WTC11 (cell line): ENCODE measurements around the gene PRKACB. TPM values are rescaled to one million over a fixed set of nuclear protein-coding genes. Genes with fewer than 3 reads are reported as not detected.

Experiments
- ATAC-seq: fragments of 200-7000 bp; cut with Tn5 transposase; 2 replicates; pipeline ENCODE4 v1.10.0; 2021; ENCODE audit warnings: mild to moderate bottlenecking, moderate library complexity
- CTCF ChIA-PET: fragments of 300-600 bp; sonication (Branson Sonifier 250); formaldehyde crosslinking; loops from one replicate; lab custom pipeline; 2021; ENCODE audit warnings: antibody characterized with exemption; lab: Charles Lee
- POLR2A ChIA-PET: fragments of 350-600 bp; sonication (Branson Sonifier 250); formaldehyde crosslinking; loops from one replicate; lab custom pipeline; 2021; ENCODE audit warnings: antibody characterized with exemption; lab: Charles Lee
- DNase-seq: peaks from one replicate; pipeline ENCODE4 v3.0.0; 2021; ENCODE audit warnings: low spot score
- H3K27ac Mint-ChIP-seq: 2 replicates; pipeline ENCODE4 v1.8.0; 2021; ENCODE audit warnings: mixed read lengths
- H3K27me3 Mint-ChIP-seq: 2 replicates; pipeline ENCODE4 v1.8.0; 2021; ENCODE audit warnings: low read depth, mild to moderate bottlenecking, moderate library complexity, mixed read lengths
- H3K36me3 Mint-ChIP-seq: 2 replicates; pipeline ENCODE4 v1.8.0; 2021; ENCODE audit warnings: mixed read lengths
- H3K4me1 Mint-ChIP-seq: 2 replicates; pipeline ENCODE4 v1.8.0; 2022; ENCODE audit warnings: mixed read lengths
- H3K4me3 Mint-ChIP-seq: 2 replicates; pipeline ENCODE4 v1.8.0; 2021; ENCODE audit warnings: mild to moderate bottlenecking, moderate library complexity, mixed read lengths
- H3K9me3 Mint-ChIP-seq: 2 replicates; pipeline ENCODE4 v1.8.0; 2021; ENCODE audit warnings: mixed read lengths
- ATF2 ChIP-seq: sonication (generic); formaldehyde crosslinking; IDR thresholded peaks from 2 replicates; pipeline ENCODE4 v1.8.1; 2022; ENCODE audit warnings: low read depth, missing genetic modification reagents, borderline replicate concordance
- CBFB ChIP-seq: sonication (generic); formaldehyde crosslinking; IDR thresholded peaks from 2 replicates; pipeline ENCODE4 v1.8.1; 2022; ENCODE audit warnings: mild to moderate bottlenecking, low read depth, missing genetic modification reagents
- ESRRA ChIP-seq: sonication (generic); formaldehyde crosslinking; IDR thresholded peaks from 2 replicates; pipeline ENCODE4 v1.8.1; 2022; ENCODE audit warnings: mild to moderate bottlenecking, missing genetic modification reagents, borderline replicate concordance
- FOXK1 ChIP-seq: sonication (generic); formaldehyde crosslinking; IDR thresholded peaks from 2 replicates; pipeline ENCODE4 v1.8.0; 2022; ENCODE audit warnings: mild to moderate bottlenecking, moderate library complexity, missing genetic modification reagents
- FOXP1 ChIP-seq: sonication (generic); formaldehyde crosslinking; IDR thresholded peaks from 2 replicates; pipeline ENCODE4 v1.8.0; 2022; ENCODE audit warnings: missing genetic modification reagents, mild to moderate bottlenecking, moderate library complexity, borderline replicate concordance
- GRHL2 ChIP-seq: fragments of 250-450 bp; sonication (Bioruptor Pico); IDR thresholded peaks from 2 replicates; pipeline ENCODE4 v1.8.0; 2022; ENCODE audit warnings: mild to moderate bottlenecking, moderate library complexity; ENCODE audit not compliant: insufficient replicate concordance, severe bottlenecking
- IRF2 ChIP-seq: sonication (generic); formaldehyde crosslinking; IDR thresholded peaks from 2 replicates; pipeline ENCODE4 v1.8.0; 2022; ENCODE audit warnings: low read depth, missing genetic modification reagents, borderline replicate concordance
- MXD4 ChIP-seq: fragments of 250-450 bp; sonication (Bioruptor Pico); IDR thresholded peaks from 2 replicates; pipeline ENCODE4 v1.8.0; 2021; ENCODE audit warnings: mild to moderate bottlenecking, moderate library complexity, borderline replicate concordance
- NR2C2 ChIP-seq: sonication (generic); formaldehyde crosslinking; IDR thresholded peaks from 2 replicates; pipeline ENCODE4 v1.8.0; 2022; ENCODE audit warnings: mild to moderate bottlenecking, missing genetic modification reagents
- PRRX2 ChIP-seq: fragments of 250-450 bp; sonication (Bioruptor Pico); IDR thresholded peaks from 2 replicates; pipeline ENCODE4 v1.8.0; 2021; ENCODE audit warnings: mild to moderate bottlenecking
- SP1 ChIP-seq: sonication (generic); formaldehyde crosslinking; conservative IDR thresholded peaks from 2 replicates; pipeline ENCODE4 v1.8.1; 2022; ENCODE audit warnings: missing genetic modification reagents
- TP53 ChIP-seq: sonication (generic); formaldehyde crosslinking; IDR thresholded peaks from 2 replicates; pipeline ENCODE4 v1.8.1; 2023; ENCODE audit warnings: mild to moderate bottlenecking, missing genetic modification reagents
- USF2 ChIP-seq: sonication (generic); formaldehyde crosslinking; IDR thresholded peaks from 2 replicates; pipeline ENCODE4 v1.8.1; 2023; ENCODE audit warnings: mild to moderate bottlenecking, missing genetic modification reagents, moderate library complexity
- ZBTB43 ChIP-seq: sonication (generic); formaldehyde crosslinking; IDR thresholded peaks from 2 replicates; pipeline ENCODE4 v1.8.1; 2023; ENCODE audit warnings: mild to moderate bottlenecking, missing genetic modification reagents
- ZNF317 ChIP-seq: sonication (generic); formaldehyde crosslinking; IDR thresholded peaks from 2 replicates; pipeline ENCODE4 v1.8.1; 2023; ENCODE audit warnings: low read depth, mild to moderate bottlenecking, moderate library complexity, missing genetic modification reagents, borderline replicate concordance
- ZNF425 ChIP-seq: fragments of 250-450 bp; sonication (Bioruptor Pico); conservative IDR thresholded peaks from 2 replicates; pipeline ENCODE4 v1.9.0; 2021; ENCODE audit warnings: mild to moderate bottlenecking
- total RNA-seq: library from RNA; stranded (reverse); gene quantifications from 3 replicates; pipeline ENCODE4 v1.2.3, GENCODE V29; 2021
- TF ChIP-seq, protein P1 (sequence below): sonication (generic); formaldehyde crosslinking; IDR thresholded peaks from 2 replicates; pipeline ENCODE4 v1.8.1; 2023; ENCODE audit warnings: mild to moderate bottlenecking, missing genetic modification reagents, moderate library complexity
- TF ChIP-seq, protein P2 (sequence below): sonication (generic); formaldehyde crosslinking; IDR thresholded peaks from 2 replicates; pipeline ENCODE4 v1.8.1; 2022; ENCODE audit warnings: low read depth, mild to moderate bottlenecking, moderate library complexity, missing genetic modification reagents, borderline replicate concordance
- TF ChIP-seq, protein P3 (sequence below): fragments of 250-450 bp; sonication (Bioruptor Pico); IDR thresholded peaks from 2 replicates; pipeline ENCODE4 v1.9.0; 2021; ENCODE audit warnings: mild to moderate bottlenecking, borderline replicate concordance

The PRKACB gene
- total RNA-seq, 1 experiment from 2014 or later, result 18.4 TPM

GRCh38 chr1:84265867-84266266 lies 121.8 kb downstream of the PRKACB start:
- ATAC-seq (no peak), DNase-seq (no peak)
- H3K27me3 Mint-ChIP-seq, result no peaks in the 10 kb centered on the region
- H3K9me3 Mint-ChIP-seq, result no peaks in the 10 kb centered on the region
- H3K27ac Mint-ChIP-seq, result no peak overlapping the region
- H3K4me3 Mint-ChIP-seq, result no peak overlapping the region
- no peak for TF ChIP-seq CBFB (CRISPR knock-in tag)
- POLR2A ChIA-PET, result no interaction called here
- peaks cover 5% of the 10 kb centered on the region for H3K4me1 Mint-ChIP-seq
- CTCF ChIA-PET, result no interaction called here
- H3K36me3 Mint-ChIP-seq, result no peaks in the 10 kb centered on the region

- H3K4me1 Mint-ChIP-seq, result peaks cover 14% of the 10 kb centered on the region
- no peak for TF ChIP-seq PRRX2 (CRISPR knock-in tag)
- TF ChIP-seq NR2C2 (CRISPR knock-in tag), result no peak
- TF ChIP-seq, all 79 proteins: peak for 0
- ChIA-PET CTCF (no interaction called here), POLR2A (no interaction called here)
- ATAC-seq, result no peak
- H3K4me3 Mint-ChIP-seq, result no peak overlapping the region
- no peak overlapping the region for H3K27ac Mint-ChIP-seq
- no peaks in the 10 kb centered on the region for H3K27me3 Mint-ChIP-seq
- H3K36me3 Mint-ChIP-seq, result no peaks in the 10 kb centered on the region
- DNase-seq, result no peak
- no peaks in the 10 kb centered on the region for H3K9me3 Mint-ChIP-seq
Observed at GRCh38 chr1:84266748-84267147, 122.7 kb downstream of the PRKACB start.

DNA sequence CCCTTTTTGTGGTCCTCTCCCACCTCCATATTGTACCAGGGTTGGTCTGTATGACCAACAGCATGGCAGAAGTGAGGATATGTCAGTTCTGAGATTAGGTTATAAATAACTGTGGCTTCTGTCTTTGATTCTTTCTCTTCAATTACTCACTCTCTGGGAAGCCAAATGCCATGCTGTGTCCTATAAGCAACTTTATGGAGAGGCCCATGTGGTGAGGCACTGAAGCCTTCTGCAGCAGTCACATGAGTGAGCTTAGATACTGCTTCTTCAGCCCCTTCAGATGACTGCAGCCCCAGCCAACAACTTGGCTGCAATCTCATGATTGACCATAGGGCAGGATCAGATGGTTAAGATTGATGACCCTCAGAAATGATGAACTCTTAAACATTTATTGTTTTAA lies 123.4 kb downstream of the PRKACB start:
- Mint-ChIP-seq H3K4me1 (peaks cover 21% of the 10 kb centered on the region), H3K4me3 (no peak overlapping the region), H3K27me3 (no peaks in the 10 kb centered on the region), H3K27ac (no peak overlapping the region), H3K36me3 (no peaks in the 10 kb centered on the region), H3K9me3 (no peaks in the 10 kb centered on the region)
- DNase-seq (no peak), ATAC-seq (no peak)
- POLR2A ChIA-PET, result no interaction called here
- CTCF ChIA-PET, result no interaction called here
- TF ChIP-seq IRF2 (CRISPR knock-in tag) (no peak), USF2 (CRISPR knock-in tag) (no peak), ZBTB43 (CRISPR knock-in tag) (no peak), ATF2 (no peak), FOXK1 (CRISPR knock-in tag) (no peak), ZNF425 (CRISPR knock-in tag) (no peak), SP1 (CRISPR knock-in tag) (no peak), TP53 (CRISPR knock-in tag) (no peak), ZNF317 (CRISPR knock-in tag) (no peak), FOXP1 (no peak), GRHL2 (no peak), MXD4 (CRISPR knock-in tag) (no peak), ESRRA (CRISPR knock-in tag) (no peak)
- TF ChIP-seq, protein P1, sequence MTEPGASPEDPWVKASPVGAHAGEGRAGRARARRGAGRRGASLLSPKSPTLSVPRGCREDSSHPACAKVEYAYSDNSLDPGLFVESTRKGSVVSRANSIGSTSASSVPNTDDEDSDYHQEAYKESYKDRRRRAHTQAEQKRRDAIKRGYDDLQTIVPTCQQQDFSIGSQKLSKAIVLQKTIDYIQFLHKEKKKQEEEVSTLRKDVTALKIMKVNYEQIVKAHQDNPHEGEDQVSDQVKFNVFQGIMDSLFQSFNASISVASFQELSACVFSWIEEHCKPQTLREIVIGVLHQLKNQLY (CRISPR knock-in tag), result no peak
- TF ChIP-seq, protein P2, sequence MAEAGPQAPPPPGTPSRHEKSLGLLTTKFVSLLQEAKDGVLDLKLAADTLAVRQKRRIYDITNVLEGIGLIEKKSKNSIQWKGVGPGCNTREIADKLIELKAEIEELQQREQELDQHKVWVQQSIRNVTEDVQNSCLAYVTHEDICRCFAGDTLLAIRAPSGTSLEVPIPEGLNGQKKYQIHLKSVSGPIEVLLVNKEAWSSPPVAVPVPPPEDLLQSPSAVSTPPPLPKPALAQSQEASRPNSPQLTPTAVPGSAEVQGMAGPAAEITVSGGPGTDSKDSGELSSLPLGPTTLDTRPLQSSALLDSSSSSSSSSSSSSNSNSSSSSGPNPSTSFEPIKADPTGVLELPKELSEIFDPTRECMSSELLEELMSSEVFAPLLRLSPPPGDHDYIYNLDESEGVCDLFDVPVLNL (CRISPR knock-in tag), result no peak
- TF ChIP-seq, protein P3, sequence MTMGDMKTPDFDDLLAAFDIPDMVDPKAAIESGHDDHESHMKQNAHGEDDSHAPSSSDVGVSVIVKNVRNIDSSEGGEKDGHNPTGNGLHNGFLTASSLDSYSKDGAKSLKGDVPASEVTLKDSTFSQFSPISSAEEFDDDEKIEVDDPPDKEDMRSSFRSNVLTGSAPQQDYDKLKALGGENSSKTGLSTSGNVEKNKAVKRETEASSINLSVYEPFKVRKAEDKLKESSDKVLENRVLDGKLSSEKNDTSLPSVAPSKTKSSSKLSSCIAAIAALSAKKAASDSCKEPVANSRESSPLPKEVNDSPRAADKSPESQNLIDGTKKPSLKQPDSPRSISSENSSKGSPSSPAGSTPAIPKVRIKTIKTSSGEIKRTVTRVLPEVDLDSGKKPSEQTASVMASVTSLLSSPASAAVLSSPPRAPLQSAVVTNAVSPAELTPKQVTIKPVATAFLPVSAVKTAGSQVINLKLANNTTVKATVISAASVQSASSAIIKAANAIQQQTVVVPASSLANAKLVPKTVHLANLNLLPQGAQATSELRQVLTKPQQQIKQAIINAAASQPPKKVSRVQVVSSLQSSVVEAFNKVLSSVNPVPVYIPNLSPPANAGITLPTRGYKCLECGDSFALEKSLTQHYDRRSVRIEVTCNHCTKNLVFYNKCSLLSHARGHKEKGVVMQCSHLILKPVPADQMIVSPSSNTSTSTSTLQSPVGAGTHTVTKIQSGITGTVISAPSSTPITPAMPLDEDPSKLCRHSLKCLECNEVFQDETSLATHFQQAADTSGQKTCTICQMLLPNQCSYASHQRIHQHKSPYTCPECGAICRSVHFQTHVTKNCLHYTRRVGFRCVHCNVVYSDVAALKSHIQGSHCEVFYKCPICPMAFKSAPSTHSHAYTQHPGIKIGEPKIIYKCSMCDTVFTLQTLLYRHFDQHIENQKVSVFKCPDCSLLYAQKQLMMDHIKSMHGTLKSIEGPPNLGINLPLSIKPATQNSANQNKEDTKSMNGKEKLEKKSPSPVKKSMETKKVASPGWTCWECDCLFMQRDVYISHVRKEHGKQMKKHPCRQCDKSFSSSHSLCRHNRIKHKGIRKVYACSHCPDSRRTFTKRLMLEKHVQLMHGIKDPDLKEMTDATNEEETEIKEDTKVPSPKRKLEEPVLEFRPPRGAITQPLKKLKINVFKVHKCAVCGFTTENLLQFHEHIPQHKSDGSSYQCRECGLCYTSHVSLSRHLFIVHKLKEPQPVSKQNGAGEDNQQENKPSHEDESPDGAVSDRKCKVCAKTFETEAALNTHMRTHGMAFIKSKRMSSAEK (CRISPR knock-in tag), result no peak
